ENCODE measurements around the gene NONO. TPM values are rescaled to one million over a fixed set of nuclear protein-coding genes. Genes with fewer than 3 reads are reported as not detected.

The NONO gene
- total and polyA plus RNA-seq, 2 experiments from 2014 or later, result 164 to 298 TPM

DNA sequence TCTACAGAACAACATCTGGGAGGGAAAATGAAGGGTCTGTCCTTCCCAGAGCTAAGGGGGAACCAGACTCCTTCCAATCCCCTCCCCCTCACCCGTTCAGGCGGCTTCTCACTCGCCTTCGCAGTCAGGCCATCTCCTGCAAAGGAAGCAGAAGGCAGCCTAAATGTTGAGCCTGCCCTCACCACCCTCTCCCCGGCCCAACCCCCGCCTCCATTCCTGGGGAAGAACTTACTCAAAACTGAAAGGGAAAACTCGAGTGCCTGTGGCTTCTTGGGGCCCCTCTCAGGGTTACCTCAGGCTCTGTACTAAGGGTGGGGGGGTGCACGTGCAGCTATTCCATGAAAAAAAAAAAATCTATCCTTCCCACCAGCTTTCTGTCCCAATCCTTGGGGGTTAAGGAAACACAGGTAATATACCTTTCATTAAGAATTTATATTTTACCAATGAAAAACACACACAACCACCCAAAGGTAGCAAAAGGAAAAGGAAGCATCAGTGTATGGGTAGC lies 31.9 kb upstream of the NONO start:
- Histone ChIP-seq H3K9me2 (ENCODE audit: insufficient read depth) (no peaks in the 10 kb centered on the region), H3K36me3 (ENCODE audit: low read depth) (no peaks in the 10 kb centered on the region), H3K9me3 (ENCODE audit: low read depth) (no peaks in the 10 kb centered on the region), H3K9ac (no peak overlapping the region), H2AFZ (no peak overlapping the region), H3K4me2 (ENCODE audit: unreplicated experiment) (no peak overlapping the region), H3K27ac (no peak overlapping the region), H3K4me1 (ENCODE audit: insufficient read depth) (peaks cover 8% of the 10 kb centered on the region; the same call in 1 of the 2 replicates), H3K27me3 (replicated peaks; ENCODE audit: insufficient read depth) (no peaks in the 10 kb centered on the region), H3K4me3 (no peak overlapping the region), H4K20me1 (ENCODE audit: insufficient read depth) (no peaks in the 10 kb centered on the region), H3F3A (ENCODE audit: insufficient read depth) (no peaks in the 10 kb centered on the region), H3K79me2 (ENCODE audit: insufficient read depth) (peaks cover 7% of the 10 kb centered on the region)
- in situ Hi-C loops (cut with MboI), result no loop called here
- no peak for TF ChIP-seq EZH2phosphoT487 (IDR thresholded peaks at IDR 0.05; ENCODE audit: insufficient read depth, low read depth)
- no peak for DNase-seq
- 61 to 77% methylated on average over 3 to 8 of the region's 8 CpGs for WGBS, 2 experiments (ENCODE audit: low coverage in 1 of 2, low lambda C conversion rate in 2 of 2, missing lambda C conversion rate in 2 of 2)

DNA sequence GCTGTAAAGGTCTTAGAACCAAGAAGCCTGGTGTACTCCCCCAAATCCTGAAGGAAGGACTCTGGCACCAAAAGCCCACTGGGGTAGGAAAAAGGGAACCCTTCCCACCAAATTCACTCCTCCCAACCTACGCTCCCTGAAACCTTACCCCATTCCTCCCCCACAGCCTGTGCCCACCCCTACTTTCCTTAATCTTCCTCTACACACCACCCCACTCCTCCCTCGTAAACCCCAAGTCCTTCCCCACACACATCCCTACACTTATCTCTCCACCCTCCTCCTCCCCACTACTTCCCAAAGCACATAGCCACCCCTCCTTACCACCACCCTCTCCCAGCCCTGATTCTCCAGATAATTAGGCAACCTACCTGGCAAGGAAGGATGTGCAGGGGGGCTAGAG lies 31.2 kb upstream of the NONO start:
- DNase-seq, result no peak
- Histone ChIP-seq H3K4me3 (no peak overlapping the region; the same call in 1 of the 2 replicates), H3K4me1 (ENCODE audit: insufficient read depth) (peaks cover 8% of the 10 kb centered on the region; the same call in 1 of the 2 replicates), H3K9ac (no peak overlapping the region), H3K27me3 (replicated peaks; ENCODE audit: insufficient read depth) (no peaks in the 10 kb centered on the region), H3K36me3 (ENCODE audit: low read depth) (no peaks in the 10 kb centered on the region), H3K4me2 (ENCODE audit: unreplicated experiment) (no peak overlapping the region), H4K20me1 (ENCODE audit: insufficient read depth) (no peaks in the 10 kb centered on the region), H3K9me3 (ENCODE audit: low read depth) (no peaks in the 10 kb centered on the region), H3F3A (ENCODE audit: insufficient read depth) (no peaks in the 10 kb centered on the region), H3K27ac (no peak overlapping the region), H3K79me2 (ENCODE audit: insufficient read depth) (peaks cover 7% of the 10 kb centered on the region), H3K9me2 (ENCODE audit: insufficient read depth) (no peaks in the 10 kb centered on the region), H2AFZ (no peak overlapping the region)
- TF ChIP-seq EZH2phosphoT487 (IDR thresholded peaks at IDR 0.05; ENCODE audit: insufficient read depth, low read depth) (no peak), EZH2 (IDR thresholded peaks at IDR 0.05; ENCODE audit: insufficient read depth, poor library complexity, severe bottlenecking) (no peak)
- in situ Hi-C loops (cut with MboI), result no loop called here
- 100% methylated on average over 2 of the region's 2 CpGs; no CpG with 5 or more reads in 1 of the 2 experiments for WGBS, 2 experiments (ENCODE audit: low coverage in 1 of 2, low lambda C conversion rate in 2 of 2, missing lambda C conversion rate in 2 of 2)

DNA sequence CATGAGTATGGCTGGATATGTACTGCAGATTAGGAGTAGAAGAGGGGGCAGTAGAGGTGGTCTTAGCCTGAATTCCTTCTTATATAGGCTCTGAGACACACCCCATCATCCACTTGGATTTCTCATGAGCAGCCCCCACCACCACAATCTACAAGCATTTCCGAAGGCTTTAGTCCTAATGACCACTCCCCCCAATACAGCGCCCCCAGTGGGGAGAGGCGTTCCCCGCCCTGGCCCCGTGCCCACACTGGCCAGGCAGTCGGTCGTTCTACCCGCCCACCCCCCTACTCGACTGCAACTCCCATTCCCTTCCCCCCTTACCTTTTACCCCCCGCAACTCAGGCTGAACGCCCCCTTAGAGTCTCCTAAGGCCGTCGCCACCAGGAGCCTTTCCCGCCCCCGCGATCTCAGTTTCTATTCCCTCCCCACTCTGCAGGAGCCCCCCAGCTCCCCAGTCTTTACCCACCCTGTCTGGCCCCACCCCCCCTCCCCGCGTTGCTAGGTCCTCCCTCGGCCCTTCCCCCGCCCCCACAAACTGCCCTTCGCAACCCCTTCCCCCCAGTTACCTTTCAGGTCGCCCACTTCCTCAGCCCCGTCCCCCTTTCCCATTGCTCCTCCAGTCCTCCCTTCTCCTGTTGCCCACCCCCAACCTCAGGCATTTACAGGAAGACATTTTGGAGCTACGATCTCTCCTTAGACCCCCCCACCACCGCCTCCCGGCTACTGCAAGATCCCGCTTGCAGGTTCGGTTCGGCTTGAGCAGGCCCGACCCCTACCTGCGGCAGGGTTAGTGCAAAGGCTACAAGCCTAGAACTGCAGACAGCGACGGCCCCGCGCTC lies 30.0 kb upstream of the NONO start:
- in situ Hi-C loops (cut with MboI), result no loop called here
- Histone ChIP-seq H3F3A (ENCODE audit: insufficient read depth) (no peaks in the 10 kb centered on the region), H3K79me2 (ENCODE audit: insufficient read depth) (peaks cover 7% of the 10 kb centered on the region), H3K27me3 (replicated peaks; ENCODE audit: insufficient read depth) (no peaks in the 10 kb centered on the region), H3K36me3 (ENCODE audit: low read depth) (no peaks in the 10 kb centered on the region), H2AFZ (peak overlapping the region; percentile 92), H3K9me2 (ENCODE audit: insufficient read depth) (no peaks in the 10 kb centered on the region), H3K4me1 (ENCODE audit: insufficient read depth) (peaks cover 8% of the 10 kb centered on the region; the same call in 1 of the 2 replicates), H3K4me3 (peak overlapping the region; percentile 87), H3K9me3 (ENCODE audit: low read depth) (no peaks in the 10 kb centered on the region), H3K9ac (peak overlapping the region; percentile 88), H3K27ac (no peak overlapping the region), H4K20me1 (ENCODE audit: insufficient read depth) (no peaks in the 10 kb centered on the region), H3K4me2 (ENCODE audit: unreplicated experiment) (peak overlapping the region; percentile 68)
- DNase-seq, result peak; percentile 54
- no peak for TF ChIP-seq EZH2 (IDR thresholded peaks at IDR 0.05; ENCODE audit: insufficient read depth, poor library complexity, severe bottlenecking)
- 1 to 4% methylated on average over 9 to 35 of the region's 35 CpGs for WGBS, 2 experiments (ENCODE audit: low coverage in 1 of 2, low lambda C conversion rate in 2 of 2, missing lambda C conversion rate in 2 of 2)

DNA sequence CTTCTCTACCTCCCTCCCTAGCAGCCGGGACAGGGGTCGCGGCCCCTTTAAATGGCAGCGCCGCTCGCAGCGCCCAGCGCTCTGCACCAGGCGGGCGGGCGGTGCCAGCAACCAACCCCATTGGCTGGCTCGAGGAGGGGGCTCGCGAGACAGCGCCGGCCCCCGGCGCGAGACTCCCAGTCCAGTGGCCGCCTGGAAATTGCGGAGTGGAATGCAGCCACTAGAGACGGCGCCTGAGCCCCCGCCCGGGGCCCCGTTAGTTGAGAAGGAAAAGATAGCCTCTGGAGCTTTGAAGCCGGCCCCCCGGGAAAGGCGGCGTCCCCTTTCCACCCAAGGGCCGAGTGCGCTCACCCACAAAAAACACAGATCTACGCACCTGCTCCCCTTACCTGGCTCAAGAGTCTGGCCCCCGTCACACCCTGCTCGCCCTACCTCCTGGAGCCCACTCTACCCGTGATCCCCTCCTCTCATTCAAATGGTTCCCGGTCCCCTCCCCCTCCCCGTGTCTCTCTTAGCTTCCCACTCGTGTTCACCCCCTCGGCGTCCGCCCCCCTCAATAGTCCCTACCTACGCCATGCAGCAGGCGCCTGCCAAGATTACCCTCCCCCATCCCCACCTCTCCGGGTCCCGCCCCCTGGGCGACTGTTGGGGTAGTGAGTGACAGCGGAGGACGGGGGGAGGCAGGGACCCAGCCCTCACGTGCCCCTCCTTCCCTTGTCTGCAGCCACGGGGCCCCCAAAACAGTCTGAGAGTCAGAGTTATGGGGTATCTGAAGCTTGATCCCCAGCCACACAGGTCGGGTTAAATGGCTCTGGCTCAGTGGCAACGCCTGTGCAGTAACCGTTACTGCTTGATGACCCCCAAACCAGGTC lies 29.1 kb upstream of the NONO start, which contains the start of gene ZMYM3:
ZMYM3 (minus strand) TSS at position 49 of the 872 bp plus-strand sequence. CDS start 885 bp downstream, outside the sequence.
- Histone ChIP-seq H2AFZ (peak within 1 kb of the TSS; percentile 92), H3K27ac (peak within 1 kb of the TSS; percentile 43), H3K4me1 (ENCODE audit: insufficient read depth) (peaks cover 8% of the 10 kb centered on the region; the same call in 1 of the 2 replicates), H4K20me1 (ENCODE audit: insufficient read depth) (no peaks in the 10 kb centered on the region), H3F3A (ENCODE audit: insufficient read depth) (no peaks in the 10 kb centered on the region), H3K9me3 (ENCODE audit: low read depth) (no peaks in the 10 kb centered on the region), H3K79me2 (ENCODE audit: insufficient read depth) (peaks cover 7% of the 10 kb centered on the region), H3K36me3 (ENCODE audit: low read depth) (no peaks in the 10 kb centered on the region), H3K4me3 (peak within 1 kb of the TSS; percentile 87), H3K9me2 (ENCODE audit: insufficient read depth) (no peaks in the 10 kb centered on the region), H3K27me3 (replicated peaks; ENCODE audit: insufficient read depth) (no peaks in the 10 kb centered on the region), H3K9ac (peak within 1 kb of the TSS; percentile 88), H3K4me2 (ENCODE audit: unreplicated experiment) (peak within 1 kb of the TSS; percentile 83)
- peak; percentile 91 for DNase-seq
- in situ Hi-C loops (cut with MboI), result no loop called here
- TF ChIP-seq EZH2phosphoT487 (IDR thresholded peaks at IDR 0.05; ENCODE audit: insufficient read depth, low read depth) (no peak), EZH2 (IDR thresholded peaks at IDR 0.05; ENCODE audit: insufficient read depth, poor library complexity, severe bottlenecking) (no peak)
- WGBS, 2 experiments (ENCODE audit: low coverage in 1 of 2, low lambda C conversion rate in 2 of 2, missing lambda C conversion rate in 2 of 2), result 2% methylated on average over 11 to 23 of the region's 54 CpGs
